Measurements from ENCODE around the gene MACROD2. TPM values are rescaled to one million over a fixed set of nuclear protein-coding genes. Genes with fewer than 3 reads are reported as not detected.

The MACROD2 gene
- total RNA-seq, 6 experiments from 2014 or later: 0.05 to 0.57 (median 0.11) TPM; not detected in 1

- no peak for TF ChIP-seq CTCF (IDR thresholded peaks at IDR 0.05)
- Mint-ChIP-seq H3K4me3 (no peak overlapping the region), H3K27me3 (ENCODE audit: insufficient read depth) (no peaks in the 10 kb centered on the region; the same call in 1 of the 2 replicates), H3K4me1 (ENCODE audit: low read depth) (no peaks in the 10 kb centered on the region), H3K36me3 (ENCODE audit: low read depth) (no peaks in the 10 kb centered on the region), H3K9me3 (peaks cover 28% of the 10 kb centered on the region), H3K27ac (no peak overlapping the region)
- no peak for DNase-seq
Observed at GRCh38 chr20:14494355-14494754, 499.0 kb downstream of the MACROD2 start.

- no peaks in the 10 kb centered on the region; the same call in 1 of the 2 replicates for H3K27me3 Mint-ChIP-seq (ENCODE audit: insufficient read depth)
- H3K4me1 Mint-ChIP-seq (ENCODE audit: low read depth): no peaks in the 10 kb centered on the region
- DNase-seq: no peak
- H3K27ac Mint-ChIP-seq: no peak overlapping the region
- H3K4me3 Mint-ChIP-seq: no peak overlapping the region
- TF ChIP-seq CTCF (IDR thresholded peaks at IDR 0.05): no peak
- H3K36me3 Mint-ChIP-seq (ENCODE audit: low read depth): no peaks in the 10 kb centered on the region
- peaks cover 33% of the 10 kb centered on the region for H3K9me3 Mint-ChIP-seq
Observed at GRCh38 chr20:14495066-14495465, 499.8 kb downstream of the MACROD2 start.

DNA sequence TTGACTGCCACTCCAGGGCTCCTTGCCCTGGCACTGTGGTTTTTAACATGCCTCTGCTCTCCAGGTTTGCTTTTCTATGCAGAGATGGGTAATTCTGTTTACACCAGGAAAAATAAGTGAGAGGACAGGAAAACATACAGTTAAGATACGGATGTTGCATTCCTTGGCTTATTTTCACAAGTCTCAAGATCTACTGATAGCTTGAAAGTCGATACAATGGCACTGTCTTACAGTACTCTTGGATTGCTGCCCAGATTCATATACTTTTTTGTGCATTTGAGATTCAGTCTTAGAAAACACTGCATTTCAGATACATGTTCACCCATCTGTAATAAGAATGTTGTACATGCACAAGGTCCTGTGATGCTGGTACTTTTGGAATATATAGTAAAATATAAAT lies 501.7 kb downstream of the MACROD2 start:
- peaks cover 40% of the 10 kb centered on the region for H3K9me3 Mint-ChIP-seq
- H3K27me3 Mint-ChIP-seq (ENCODE audit: insufficient read depth): no peaks in the 10 kb centered on the region; the same call in 1 of the 2 replicates
- H3K27ac Mint-ChIP-seq: no peak overlapping the region
- H3K4me1 Mint-ChIP-seq (ENCODE audit: low read depth): no peaks in the 10 kb centered on the region
- DNase-seq: no peak
- no peaks in the 10 kb centered on the region for H3K36me3 Mint-ChIP-seq (ENCODE audit: low read depth)
- no peak overlapping the region for H3K4me3 Mint-ChIP-seq
- TF ChIP-seq CTCF (IDR thresholded peaks at IDR 0.05): no peak

GRCh38 chr20:14498772-14499171 lies 503.5 kb downstream of the MACROD2 start:
- peaks cover 44% of the 10 kb centered on the region for H3K9me3 Mint-ChIP-seq
- H3K4me1 Mint-ChIP-seq (ENCODE audit: low read depth): no peaks in the 10 kb centered on the region
- no peak overlapping the region for H3K4me3 Mint-ChIP-seq
- TF ChIP-seq CTCF (IDR thresholded peaks at IDR 0.05): no peak
- no peak for DNase-seq
- no peaks in the 10 kb centered on the region; the same call in 1 of the 2 replicates for H3K36me3 Mint-ChIP-seq (ENCODE audit: low read depth)
- no peak overlapping the region for H3K27ac Mint-ChIP-seq
- no peaks in the 10 kb centered on the region; the same call in 1 of the 2 replicates for H3K27me3 Mint-ChIP-seq (ENCODE audit: insufficient read depth)

DNA sequence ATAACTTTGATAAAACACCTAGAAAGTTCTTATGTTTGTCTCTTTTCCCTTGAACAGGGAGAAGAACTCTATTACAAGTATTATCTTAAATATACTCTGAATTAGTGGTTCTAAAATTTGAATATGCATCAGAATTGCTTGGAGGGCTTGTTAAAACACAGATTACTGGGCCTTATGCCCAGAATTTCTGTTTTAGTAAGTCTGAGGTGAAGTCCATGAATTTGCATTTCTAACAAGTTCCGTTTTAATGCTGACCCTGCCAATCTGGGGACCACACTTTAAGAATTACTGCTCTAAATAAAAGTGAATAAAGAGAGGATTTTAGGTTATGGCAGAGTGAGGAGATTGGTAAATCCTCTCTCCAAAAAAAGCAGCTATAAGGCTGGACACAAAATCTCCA lies 510.2 kb downstream of the MACROD2 start:
- Mint-ChIP-seq H3K4me3 (no peak overlapping the region), H3K36me3 (ENCODE audit: low read depth) (no peaks in the 10 kb centered on the region; the same call in 1 of the 2 replicates), H3K27ac (no peak overlapping the region), H3K4me1 (ENCODE audit: low read depth) (no peaks in the 10 kb centered on the region), H3K27me3 (ENCODE audit: insufficient read depth) (no peaks in the 10 kb centered on the region), H3K9me3 (peaks cover 30% of the 10 kb centered on the region)
- DNase-seq: no peak
- no peak for TF ChIP-seq CTCF (IDR thresholded peaks at IDR 0.05)

GRCh38 chr20:14507711-14508110 lies 512.4 kb downstream of the MACROD2 start:
- H3K4me1 Mint-ChIP-seq (ENCODE audit: low read depth): no peaks in the 10 kb centered on the region
- no peak overlapping the region for H3K27ac Mint-ChIP-seq
- H3K36me3 Mint-ChIP-seq (ENCODE audit: low read depth): peaks cover 8% of the 10 kb centered on the region; the same call in 1 of the 2 replicates
- no peak for DNase-seq
- H3K9me3 Mint-ChIP-seq: peaks cover 39% of the 10 kb centered on the region
- H3K4me3 Mint-ChIP-seq: no peak overlapping the region
- no peak for TF ChIP-seq CTCF (IDR thresholded peaks at IDR 0.05)
- H3K27me3 Mint-ChIP-seq (ENCODE audit: insufficient read depth): no peaks in the 10 kb centered on the region
